Measurements from ENCODE around the gene CTSZ.
"Not testable (repeated sequence)": the region's sequence is repeated elsewhere in the genome, so short reads cannot be mapped to it uniquely, and the experiment has no call there.

The CTSZ gene

GRCh38 chr20:59042796-59043631, 36.0 kb upstream of the CTSZ start:
- Histone ChIP-seq H3K27me3 (ENCODE audit: control insufficient read depth, insufficient read depth, low read length) (peaks cover 2% of the 10 kb centered on the region; the same call in 1 of the 2 replicates), H3K4me3 (ENCODE audit: low read depth, low read length) (peak overlapping the region; percentile 86), H3K9ac (ENCODE audit: low read depth, low read length) (peak overlapping the region; percentile 82; the same call in 1 of the 2 replicates), H3K9me3 (ENCODE audit: control insufficient read depth, insufficient read depth, low read length) (no peaks in the 10 kb centered on the region), H3K4me1 (ENCODE audit: control insufficient read depth, insufficient read depth, low read length) (peaks cover 8% of the 10 kb centered on the region; the same call in 1 of the 2 replicates), H3K36me3 (ENCODE audit: control insufficient read depth, insufficient read depth, low read length) (peaks cover 12% of the 10 kb centered on the region), H3K27ac (ENCODE audit: low read depth, low read length) (peak overlapping the region; percentile 28)

- H3K9ac ChIP-seq (ENCODE audit: low read depth, low read length), result peak within 1 kb of the TSS; percentile 82
- H3K9me3 ChIP-seq (ENCODE audit: control insufficient read depth, insufficient read depth, low read length), result no peaks in the 10 kb centered on the region
- H3K4me1 ChIP-seq (ENCODE audit: control insufficient read depth, insufficient read depth, low read length), result peaks cover 8% of the 10 kb centered on the region; the same call in 1 of the 2 replicates
- H3K4me3 ChIP-seq (ENCODE audit: low read depth, low read length), result peak within 1 kb of the TSS; percentile 86
- H3K36me3 ChIP-seq (ENCODE audit: control insufficient read depth, insufficient read depth, low read length), result peaks cover 20% of the 10 kb centered on the region
- peak within 1 kb of the TSS; percentile 28 for H3K27ac ChIP-seq (ENCODE audit: low read depth, low read length)
- H3K27me3 ChIP-seq (ENCODE audit: control insufficient read depth, insufficient read depth, low read length), result no peaks in the 10 kb centered on the region
Measured at GRCh38 chr20:59042151-59042795, 35.2 kb upstream of the CTSZ start, which contains the start of gene PRELID3B. Gene PRELID3B, minus strand, starts transcription at chr20:59042786. Its CDS starts 56 bp downstream, at chr20:59042730.

GRCh38 chr20:59041487-59041886, 34.4 kb upstream of the CTSZ start:
- peak overlapping the region; percentile 86 for H3K4me3 ChIP-seq (ENCODE audit: low read depth, low read length)
- H3K27ac ChIP-seq (ENCODE audit: low read depth, low read length); H3K9ac ChIP-seq (ENCODE audit: low read depth, low read length); H3K27me3 ChIP-seq (ENCODE audit: control insufficient read depth, insufficient read depth, low read length); H3K4me1 ChIP-seq (ENCODE audit: control insufficient read depth, insufficient read depth, low read length); H3K9me3 ChIP-seq (ENCODE audit: control insufficient read depth, insufficient read depth, low read length): not testable (repeated sequence)
- peaks cover 28% of the 10 kb centered on the region for H3K36me3 ChIP-seq (ENCODE audit: control insufficient read depth, insufficient read depth, low read length)

- no peak overlapping the region for H3K4me3 ChIP-seq (ENCODE audit: low read depth, low read length)
- no peak overlapping the region for H3K27ac ChIP-seq (ENCODE audit: low read depth, low read length)
- H3K9ac ChIP-seq (ENCODE audit: low read depth, low read length), result no peak overlapping the region
- peaks cover 8% of the 10 kb centered on the region; the same call in 1 of the 2 replicates for H3K4me1 ChIP-seq (ENCODE audit: control insufficient read depth, insufficient read depth, low read length)
- no peaks in the 10 kb centered on the region for H3K27me3 ChIP-seq (ENCODE audit: control insufficient read depth, insufficient read depth, low read length)
- peaks cover 36% of the 10 kb centered on the region for H3K36me3 ChIP-seq (ENCODE audit: control insufficient read depth, insufficient read depth, low read length)
- H3K9me3 ChIP-seq (ENCODE audit: control insufficient read depth, insufficient read depth, low read length), result no peaks in the 10 kb centered on the region
Measured at GRCh38 chr20:59040667-59041066, 33.6 kb upstream of the CTSZ start.

- Histone ChIP-seq H3K4me1 (ENCODE audit: control insufficient read depth, insufficient read depth, low read length) (peaks cover 8% of the 10 kb centered on the region; the same call in 1 of the 2 replicates), H3K9me3 (ENCODE audit: control insufficient read depth, insufficient read depth, low read length) (no peaks in the 10 kb centered on the region), H3K27ac (ENCODE audit: low read depth, low read length) (no peak overlapping the region), H3K36me3 (ENCODE audit: control insufficient read depth, insufficient read depth, low read length) (peaks cover 50% of the 10 kb centered on the region), H3K4me3 (ENCODE audit: low read depth, low read length) (no peak overlapping the region), H3K27me3 (ENCODE audit: control insufficient read depth, insufficient read depth, low read length) (no peaks in the 10 kb centered on the region), H3K9ac (ENCODE audit: low read depth, low read length) (no peak overlapping the region)
Measured at GRCh38 chr20:59039233-59039632, 32.2 kb upstream of the CTSZ start.

GRCh38 chr20:59037386-59037785, 30.3 kb upstream of the CTSZ start:
- Histone ChIP-seq H3K4me1 (ENCODE audit: control insufficient read depth, insufficient read depth, low read length) (peaks cover 7% of the 10 kb centered on the region), H3K27me3 (ENCODE audit: control insufficient read depth, insufficient read depth, low read length) (no peaks in the 10 kb centered on the region), H3K4me3 (ENCODE audit: low read depth, low read length) (no peak overlapping the region), H3K9ac (ENCODE audit: low read depth, low read length) (no peak overlapping the region), H3K9me3 (ENCODE audit: control insufficient read depth, insufficient read depth, low read length) (no peaks in the 10 kb centered on the region), H3K27ac (ENCODE audit: low read depth, low read length) (no peak overlapping the region), H3K36me3 (ENCODE audit: control insufficient read depth, insufficient read depth, low read length) (peaks cover 58% of the 10 kb centered on the region)

GRCh38 chr20:59035381-59035780, 28.3 kb upstream of the CTSZ start:
- H3K36me3 ChIP-seq (ENCODE audit: control insufficient read depth, insufficient read depth, low read length), result peaks cover 55% of the 10 kb centered on the region
- peaks cover 6% of the 10 kb centered on the region for H3K4me1 ChIP-seq (ENCODE audit: control insufficient read depth, insufficient read depth, low read length)
- no peak overlapping the region for H3K4me3 ChIP-seq (ENCODE audit: low read depth, low read length)

GRCh38 chr20:59033616-59034165, 26.6 kb upstream of the CTSZ start:
- H3K9me3 ChIP-seq (ENCODE audit: control insufficient read depth, insufficient read depth, low read length), result no peaks in the 10 kb centered on the region
- H3K27me3 ChIP-seq (ENCODE audit: control insufficient read depth, insufficient read depth, low read length), result peaks cover 32% of the 10 kb centered on the region
- peaks cover 68% of the 10 kb centered on the region for H3K36me3 ChIP-seq (ENCODE audit: control insufficient read depth, insufficient read depth, low read length)
- H3K9ac ChIP-seq (ENCODE audit: low read depth, low read length), result no peak overlapping the region
- H3K4me3 ChIP-seq (ENCODE audit: low read depth, low read length), result no peak overlapping the region
- peaks cover 13% of the 10 kb centered on the region for H3K4me1 ChIP-seq (ENCODE audit: control insufficient read depth, insufficient read depth, low read length)
- H3K27ac ChIP-seq (ENCODE audit: low read depth, low read length), result no peak overlapping the region

More at GRCh38 chr20:59035381-59035780, 28.3 kb upstream of the CTSZ start:
- Histone ChIP-seq H3K9ac (ENCODE audit: low read depth, low read length) (no peak overlapping the region), H3K9me3 (ENCODE audit: control insufficient read depth, insufficient read depth, low read length) (no peaks in the 10 kb centered on the region), H3K27me3 (ENCODE audit: control insufficient read depth, insufficient read depth, low read length) (peaks cover 16% of the 10 kb centered on the region), H3K27ac (ENCODE audit: low read depth, low read length) (no peak overlapping the region)

GRCh38 chr20:59033093-59033492, 26.0 kb upstream of the CTSZ start:
- Histone ChIP-seq H3K9ac (ENCODE audit: low read depth, low read length) (no peak overlapping the region), H3K36me3 (ENCODE audit: control insufficient read depth, insufficient read depth, low read length) (peaks cover 69% of the 10 kb centered on the region), H3K4me1 (ENCODE audit: control insufficient read depth, insufficient read depth, low read length) (peaks cover 13% of the 10 kb centered on the region), H3K27ac (ENCODE audit: low read depth, low read length) (no peak overlapping the region), H3K27me3 (ENCODE audit: control insufficient read depth, insufficient read depth, low read length) (peaks cover 38% of the 10 kb centered on the region), H3K9me3 (ENCODE audit: control insufficient read depth, insufficient read depth, low read length) (no peaks in the 10 kb centered on the region), H3K4me3 (ENCODE audit: low read depth, low read length) (peak overlapping the region; percentile 88)

GRCh38 chr20:59032713-59033059, 25.6 kb upstream of the CTSZ start:
- H3K36me3 ChIP-seq (ENCODE audit: control insufficient read depth, insufficient read depth, low read length), result peaks cover 69% of the 10 kb centered on the region
- H3K9ac ChIP-seq (ENCODE audit: low read depth, low read length), result peak overlapping the region; percentile 58; the same call in 1 of the 2 replicates
- no peaks in the 10 kb centered on the region for H3K9me3 ChIP-seq (ENCODE audit: control insufficient read depth, insufficient read depth, low read length)
- peak overlapping the region; percentile 88 for H3K4me3 ChIP-seq (ENCODE audit: low read depth, low read length)
- peak overlapping the region; percentile 78 for H3K27ac ChIP-seq (ENCODE audit: low read depth, low read length)
- H3K27me3 ChIP-seq (ENCODE audit: control insufficient read depth, insufficient read depth, low read length), result peaks cover 42% of the 10 kb centered on the region
- peaks cover 13% of the 10 kb centered on the region for H3K4me1 ChIP-seq (ENCODE audit: control insufficient read depth, insufficient read depth, low read length)
